ENCODE results near the gene TRIM13. TPM values are rescaled to one million over a fixed set of nuclear protein-coding genes. Genes with fewer than 3 reads are reported as not detected.
"Not testable (repeated sequence)": the region's sequence is repeated elsewhere in the genome, so short reads cannot be mapped to it uniquely, and the experiment has no call there.

The TRIM13 gene
- polyA plus RNA-seq, 1 donor from 2014 or later: 52.8 TPM

DNA sequence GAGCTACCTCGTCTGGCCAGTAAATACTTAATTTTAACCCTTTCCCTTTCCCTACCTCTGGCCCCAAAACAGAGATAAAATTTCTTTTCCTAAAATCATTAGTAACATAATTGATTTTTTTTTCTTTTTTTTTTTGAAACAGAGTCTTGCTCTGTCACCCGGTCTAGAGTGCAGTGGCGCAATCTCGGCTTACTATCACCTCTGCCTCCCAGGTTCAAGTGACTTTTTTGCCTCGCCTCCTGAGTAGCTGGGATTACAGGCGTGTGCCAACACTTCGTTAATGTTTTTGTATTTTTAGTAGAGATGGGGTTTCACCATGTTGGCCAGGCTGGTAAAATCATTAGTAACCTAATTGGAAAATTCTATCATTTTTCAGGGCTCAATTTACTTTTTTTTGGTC is 10.4 kb upstream of the TRIM13 start:
- Histone ChIP-seq H3K27ac (ENCODE audit: low read length) (no peak overlapping the region), H3K9ac (ENCODE audit: low read length) (no peak overlapping the region), H3K36me3 (ENCODE audit: insufficient read depth, low read length) (no peaks in the 10 kb centered on the region), H3K9me3 (ENCODE audit: low read length) (no peaks in the 10 kb centered on the region), H3K4me3 (ENCODE audit: low read length) (no peak overlapping the region), H3K9me2 (ENCODE audit: insufficient read depth, low read length) (no peaks in the 10 kb centered on the region), H2AFZ (ENCODE audit: low read depth, low read length) (no peak overlapping the region), H3K4me2 (ENCODE audit: low read length) (no peak overlapping the region), H3F3A (ENCODE audit: insufficient read depth, low read length, poor library complexity, severe bottlenecking) (no peaks in the 10 kb centered on the region), H3K27me3 (ENCODE audit: insufficient read depth, low read depth, low read length) (no peaks in the 10 kb centered on the region), H3K79me2 (replicated peaks; ENCODE audit: insufficient read depth, low read length) (no peaks in the 10 kb centered on the region), H4K20me1 (ENCODE audit: insufficient read depth) (no peaks in the 10 kb centered on the region)
- TF ChIP-seq REST (IDR thresholded peaks at IDR 0.05; ENCODE audit: borderline replicate concordance): no peak
- TF ChIP-seq TAF1 (IDR thresholded peaks at IDR 0.05; ENCODE audit: low read depth): no peak
- no peak for TF ChIP-seq MXI1 (conservative IDR thresholded peaks at IDR 0.05; ENCODE audit: poor library complexity, severe bottlenecking)
- TF ChIP-seq EP300 (conservative IDR thresholded peaks at IDR 0.05; ENCODE audit: poor library complexity, severe bottlenecking): no peak
- no peak for TF ChIP-seq EZH2 (IDR thresholded peaks at IDR 0.05; ENCODE audit: borderline replicate concordance, insufficient read depth, low read length, poor library complexity, severe bottlenecking)
- TF ChIP-seq POLR2AphosphoS5 (IDR thresholded peaks at IDR 0.05): no peak
- TF ChIP-seq SMC3 (conservative IDR thresholded peaks at IDR 0.05; ENCODE audit: poor library complexity): no peak
- TF ChIP-seq, protein P1, sequence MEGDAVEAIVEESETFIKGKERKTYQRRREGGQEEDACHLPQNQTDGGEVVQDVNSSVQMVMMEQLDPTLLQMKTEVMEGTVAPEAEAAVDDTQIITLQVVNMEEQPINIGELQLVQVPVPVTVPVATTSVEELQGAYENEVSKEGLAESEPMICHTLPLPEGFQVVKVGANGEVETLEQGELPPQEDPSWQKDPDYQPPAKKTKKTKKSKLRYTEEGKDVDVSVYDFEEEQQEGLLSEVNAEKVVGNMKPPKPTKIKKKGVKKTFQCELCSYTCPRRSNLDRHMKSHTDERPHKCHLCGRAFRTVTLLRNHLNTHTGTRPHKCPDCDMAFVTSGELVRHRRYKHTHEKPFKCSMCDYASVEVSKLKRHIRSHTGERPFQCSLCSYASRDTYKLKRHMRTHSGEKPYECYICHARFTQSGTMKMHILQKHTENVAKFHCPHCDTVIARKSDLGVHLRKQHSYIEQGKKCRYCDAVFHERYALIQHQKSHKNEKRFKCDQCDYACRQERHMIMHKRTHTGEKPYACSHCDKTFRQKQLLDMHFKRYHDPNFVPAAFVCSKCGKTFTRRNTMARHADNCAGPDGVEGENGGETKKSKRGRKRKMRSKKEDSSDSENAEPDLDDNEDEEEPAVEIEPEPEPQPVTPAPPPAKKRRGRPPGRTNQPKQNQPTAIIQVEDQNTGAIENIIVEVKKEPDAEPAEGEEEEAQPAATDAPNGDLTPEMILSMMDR (IDR thresholded peaks at IDR 0.05; ENCODE audit: poor library complexity, severe bottlenecking): no peak
- TF ChIP-seq RAD21 (conservative IDR thresholded peaks at IDR 0.05): no peak

GRCh38 chr13:49990612-49991011 is 6.2 kb upstream of the TRIM13 start:
- H2AFZ ChIP-seq (ENCODE audit: low read depth, low read length); H3K4me2 ChIP-seq (ENCODE audit: low read length); H3K9me3 ChIP-seq (ENCODE audit: low read length); H4K20me1 ChIP-seq (ENCODE audit: insufficient read depth); H3K36me3 ChIP-seq (ENCODE audit: insufficient read depth, low read length); H3K79me2 ChIP-seq (replicated peaks; ENCODE audit: insufficient read depth, low read length); H3K9ac ChIP-seq (ENCODE audit: low read length); H3K4me3 ChIP-seq (ENCODE audit: low read length); H3K9me2 ChIP-seq (ENCODE audit: insufficient read depth, low read length); H3K27me3 ChIP-seq (ENCODE audit: insufficient read depth, low read depth, low read length); H3F3A ChIP-seq (ENCODE audit: insufficient read depth, low read length, poor library complexity, severe bottlenecking); H3K27ac ChIP-seq (ENCODE audit: low read length): not testable (repeated sequence)

GRCh38 chr13:49993111-49993510 is 3.7 kb upstream of the TRIM13 start:
- H2AFZ ChIP-seq (ENCODE audit: low read depth, low read length): no peak overlapping the region
- H3K27ac ChIP-seq (ENCODE audit: low read length): no peak overlapping the region
- no peak overlapping the region for H3K9ac ChIP-seq (ENCODE audit: low read length)
- H3K9me2 ChIP-seq (ENCODE audit: insufficient read depth, low read length): no peaks in the 10 kb centered on the region
- H3K4me3 ChIP-seq (ENCODE audit: low read length): no peak overlapping the region
- no peaks in the 10 kb centered on the region for H3K9me3 ChIP-seq (ENCODE audit: low read length)
- no peak overlapping the region for H3K4me2 ChIP-seq (ENCODE audit: low read length)
- no peaks in the 10 kb centered on the region for H3K27me3 ChIP-seq (ENCODE audit: insufficient read depth, low read depth, low read length)
- no peak for TF ChIP-seq REST (IDR thresholded peaks at IDR 0.05; ENCODE audit: borderline replicate concordance)
- TF ChIP-seq, protein P1 (IDR thresholded peaks at IDR 0.05; ENCODE audit: poor library complexity, severe bottlenecking): no peak
- no peak for TF ChIP-seq MXI1 (conservative IDR thresholded peaks at IDR 0.05; ENCODE audit: poor library complexity, severe bottlenecking)
- TF ChIP-seq EZH2 (IDR thresholded peaks at IDR 0.05; ENCODE audit: borderline replicate concordance, insufficient read depth, low read length, poor library complexity, severe bottlenecking): no peak
- no peak for TF ChIP-seq TAF1 (IDR thresholded peaks at IDR 0.05; ENCODE audit: low read depth)
- TF ChIP-seq SMC3 (conservative IDR thresholded peaks at IDR 0.05; ENCODE audit: poor library complexity): no peak
- TF ChIP-seq RAD21 (conservative IDR thresholded peaks at IDR 0.05): no peak
- TF ChIP-seq EP300 (conservative IDR thresholded peaks at IDR 0.05; ENCODE audit: poor library complexity, severe bottlenecking): no peak
- TF ChIP-seq POLR2AphosphoS5 (IDR thresholded peaks at IDR 0.05): no peak
- no peaks in the 10 kb centered on the region for H3K36me3 ChIP-seq (ENCODE audit: insufficient read depth, low read length)
- no peaks in the 10 kb centered on the region for H4K20me1 ChIP-seq (ENCODE audit: insufficient read depth)
- peaks cover 2% of the 10 kb centered on the region for H3K79me2 ChIP-seq (replicated peaks; ENCODE audit: insufficient read depth, low read length)
- no peaks in the 10 kb centered on the region for H3F3A ChIP-seq (ENCODE audit: insufficient read depth, low read length, poor library complexity, severe bottlenecking)
